Thyroid gland (tissue), 4 donors: ENCODE measurements around the gene HDDC3.

Experiments used
- CTCF ChIP-seq, 6 experiments: fragments of 200-600 bp in 3 of 6; fragments of 450-650 bp in 3 of 6; sonication (generic) in 3 of 6; IDR thresholded peaks; one replicate each; pipeline ENCODE4 v1.5.1; 2016 to 2019; ENCODE audit warnings: antibody characterized with exemption in 6 of 6, mild to moderate bottlenecking in 2 of 6, inconsistent platforms in 1 of 6, moderate library complexity in 1 of 6
- POLR2A ChIP-seq, 2 donors: fragments of 450-650 bp; IDR thresholded peaks; one replicate each; pipeline ENCODE4 v1.6.1; 2017; ENCODE audit warnings: antibody characterized with exemption in 2 of 2, mild to moderate bottlenecking in 2 of 2, moderate library complexity in 1 of 2

DNA sequence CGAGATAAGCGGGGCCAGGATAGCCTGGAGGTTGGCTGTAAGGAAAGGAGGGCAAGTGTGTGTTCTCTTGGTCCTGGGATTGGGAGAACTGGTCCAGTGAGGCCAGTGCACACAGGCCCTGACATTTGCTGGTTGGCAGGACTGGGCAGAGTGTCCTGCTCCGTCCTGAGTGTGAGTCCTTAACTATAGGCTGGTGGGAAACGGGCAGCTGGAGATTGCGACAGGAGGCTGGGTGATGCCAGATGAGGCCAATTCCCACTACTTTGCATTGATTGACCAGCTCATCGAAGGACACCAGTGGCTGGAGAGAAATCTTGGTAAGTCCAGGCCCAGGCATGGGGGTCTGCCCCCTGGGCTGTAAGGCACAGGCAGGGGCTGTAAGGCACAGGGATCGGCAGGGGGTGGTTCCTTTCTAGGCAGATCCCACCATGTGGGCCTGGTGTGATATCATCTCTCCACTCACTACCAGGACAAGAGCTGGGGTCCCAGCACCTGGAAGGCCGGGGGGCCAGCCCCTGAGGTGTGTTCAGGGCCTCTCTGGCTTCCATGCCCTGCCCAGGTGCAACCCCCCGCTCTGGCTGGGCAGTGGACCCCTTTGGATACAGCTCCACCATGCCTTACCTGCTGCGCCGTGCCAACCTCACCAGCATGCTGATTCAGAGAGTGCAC, 26.0 kb downstream of the HDDC3 start:
- TF ChIP-seq CTCF (IDR thresholded peaks at IDR 0.05) (no peak), POLR2A (IDR thresholded peaks at IDR 0.05) (no peak)
